Sigmoid colon (tissue), 4 donors: ENCODE data around the gene MS4A4E.

ENCODE experiments used
- CTCF ChIP-seq, 4 experiments: fragments of 450-650 bp in 3 of 4; fragments of 200-600 bp in 1 of 4; IDR thresholded peaks; one replicate each; pipeline ENCODE4 v1.5.1; 2016 to 2019; ENCODE audit warnings: antibody characterized with exemption in 4 of 4, mild to moderate bottlenecking in 3 of 4, moderate library complexity in 2 of 4
- EP300 ChIP-seq, 4 donors: sonication (generic); formaldehyde crosslinking; IDR thresholded peaks; one replicate each; pipeline ENCODE4 v1.6.1; 2017; ENCODE audit warnings: antibody characterized with exemption in 4 of 4
- POLR2A ChIP-seq, 2 donors: fragments of 450-650 bp; IDR thresholded peaks; one replicate each; pipeline ENCODE4 v1.6.1; 2016; ENCODE audit warnings: antibody characterized with exemption in 2 of 2, mild to moderate bottlenecking in 2 of 2, moderate library complexity in 2 of 2
- POLR2AphosphoS5 ChIP-seq, 4 donors: sonication (generic); formaldehyde crosslinking; IDR thresholded peaks; one replicate each; pipeline ENCODE4 v1.6.1; 2017; ENCODE audit warnings: antibody characterized with exemption in 4 of 4

GRCh38 chr11:60288531-60288930 lies 45.6 kb upstream of the MS4A4E start:
- no peak for TF ChIP-seq CTCF (IDR thresholded peaks at IDR 0.05)
- no peak for TF ChIP-seq POLR2A (IDR thresholded peaks at IDR 0.05)
- TF ChIP-seq POLR2AphosphoS5 (IDR thresholded peaks at IDR 0.05): no peak
- TF ChIP-seq EP300 (IDR thresholded peaks at IDR 0.05): no peak
